K562 (cell line): ENCODE measurements around the gene UROD. TPM values are rescaled to one million over a fixed set of nuclear protein-coding genes. Genes with fewer than 3 reads are reported as not detected.

Source experiments
- CBX5 ChIP-seq: IDR thresholded peaks from 2 replicates; pipeline ENCODE4 v1.6.1; 2014; ENCODE audit warnings: low read depth, borderline replicate concordance
- CCAR2 ChIP-seq: fragments of 200-400 bp; formaldehyde crosslinking; IDR thresholded peaks from 2 replicates; pipeline ENCODE4 v1.6.1; 2017; ENCODE audit warnings: mild to moderate bottlenecking, low read depth, low read length
- ETS2 ChIP-seq: IDR thresholded peaks from 2 replicates; pipeline ENCODE4 v1.6.1; 2016; ENCODE audit warnings: borderline replicate concordance, missing genetic modification characterization, mild to moderate bottlenecking, moderate library complexity, missing compliant biosample characterization; ENCODE audit not compliant: poor library complexity, severe bottlenecking
- EZH2 ChIP-seq: IDR thresholded peaks from 2 replicates; pipeline ENCODE4 v1.6.1; 2012; ENCODE audit warnings: low read depth, mild to moderate bottlenecking, inconsistent platforms, low read length, borderline replicate concordance
- HIVEP1 ChIP-seq: fragments of 250-450 bp; sonication (Bioruptor Pico); IDR thresholded peaks from 2 replicates; pipeline ENCODE4 v1.4.0; 2020; ENCODE audit warnings: mild to moderate bottlenecking
- HMG20B ChIP-seq: fragments of 250-450 bp; sonication (Bioruptor Pico); IDR thresholded peaks from 2 replicates; pipeline ENCODE4 v1.5.0; 2021; ENCODE audit warnings: mild to moderate bottlenecking
- KAT7 ChIP-seq: sonication (generic); formaldehyde crosslinking; IDR thresholded peaks from 2 replicates; pipeline ENCODE4 v1.8.0; 2022; ENCODE audit warnings: missing genetic modification reagents, mild to moderate bottlenecking, borderline replicate concordance
- MECOM ChIP-seq: fragments of 250-450 bp; sonication (Bioruptor Pico); IDR thresholded peaks from 2 replicates; pipeline ENCODE4 v1.8.0; 2022; ENCODE audit warnings: inconsistent platforms
- PREB ChIP-seq: sonication (generic); formaldehyde crosslinking; IDR thresholded peaks from 2 replicates; pipeline ENCODE4 v1.8.1; 2023; ENCODE audit warnings: mild to moderate bottlenecking, missing genetic modification reagents
- TCF15 ChIP-seq: fragments of 250-450 bp; sonication (Bioruptor Pico); IDR thresholded peaks from 2 replicates; pipeline ENCODE4 v1.8.0; 2022; ENCODE audit warnings: moderate library complexity, mild to moderate bottlenecking, inconsistent platforms
- ZBTB40 ChIP-seq, 2 experiments: fragments of 450-650 bp in 1 of 2; sonication (generic) in 1 of 2; formaldehyde crosslinking in 1 of 2; IDR thresholded peaks; 2 replicates each; pipeline versions ENCODE4 v1.7.1 to v1.9.0; 2016 to 2022; ENCODE audit warnings: inconsistent platforms in 1 of 2, mild to moderate bottlenecking in 1 of 2, missing genetic modification reagents in 1 of 2
- ZEB2 ChIP-seq: fragments of 450-650 bp; IDR thresholded peaks from 2 replicates; pipeline ENCODE4 v1.6.1; 2016
- ZNF217 ChIP-seq: sonication (generic); formaldehyde crosslinking; IDR thresholded peaks from 2 replicates; pipeline ENCODE4 v1.8.0; 2022; ENCODE audit warnings: mild to moderate bottlenecking, missing genetic modification reagents
- ZNF395 ChIP-seq: fragments of 200-800 bp; sonication (Bioruptor generic); IDR thresholded peaks from 2 replicates; pipeline ENCODE4 v1.6.1; 2017; ENCODE audit warnings: missing genetic modification characterization, missing compliant biosample characterization
- polyA plus RNA-seq, 8 experiments: library from polyadenylated mRNA; depleted of rRNA in 4 of 8; stranded (reverse) in 5 of 8; unstranded in 3 of 8; fragments of >200 nt; fragmentation: Nextera tagmentation in 2 of 8; fragmentation: Illumina TruSeq in 1 of 8; extraction: Ambion mirVana in 2 of 8; extraction: Trizol in 1 of 8; gene quantifications; 2 replicates each; pipeline versions ENCODE4 v1.2.1 to v1.2.3, GENCODE V29; 2011 to 2014; ENCODE audit warnings: inconsistent platforms in 1 of 8, missing spikeins in 1 of 8
- total RNA-seq, 7 experiments: library from RNA; depleted of rRNA in 6 of 7; stranded (reverse); fragments of >200 nt in 6 of 7; fragmentation: Illumina TruSeq in 2 of 7; extraction: Trizol in 2 of 7; gene quantifications; 2 replicates each; pipeline versions ENCODE4 v1.2.1 to v1.2.3, GENCODE V29; 2011 to 2021; ENCODE audit warnings: low replicate concordance in 1 of 7

Gene UROD
- total and polyA plus RNA-seq, 9 of the 15 experiments (the other 6 are each of a cell fraction or from before 2014, with no cell fraction given): 533 to 2,933 (median 1,100) TPM

GRCh38 chr1:45011837-45012638, at the start of gene UROD (continued):
- TF ChIP-seq ZNF395 (0 out of 2 replicates have a peak, but pooled peaks have one; percentile 87), ZBTB40 (IDR thresholded peaks at IDR 0.05) (no peak; the same call in 1 of the 2 replicates), ZBTB40 (CRISPR knock-in tag; IDR thresholded peaks at IDR 0.05) (no peak), ETS2 (tag) (peak; percentile 72), PREB (peak; percentile 61; the same call in 1 of the 2 replicates), CCAR2 (no peak), TCF15 (CRISPR knock-in tag) (peak; percentile 43; the same call in 1 of the 2 replicates), MECOM (peak; percentile 80), EZH2 (no peak), ZEB2 (no peak), KAT7 (CRISPR knock-in tag) (0 out of 2 replicates have a peak, but pooled peaks have one; percentile 34), HIVEP1 (0 out of 2 replicates have a peak, but pooled peaks have one; percentile 53), CBX5 (no peak), HMG20B (CRISPR knock-in tag) (peak; percentile 76; the same call in 1 of the 2 replicates), ZNF217 (no peak)
